COLO668 (cell line): ENCODE results near the gene CFC1B.
"Not testable (repeated sequence)": the region's sequence is repeated elsewhere in the genome, so short reads cannot be mapped to it uniquely, and the experiment has no call there.

Source experiments
- DNase-seq: peaks from one replicate; lab custom pipeline; 2025; ENCODE audit not compliant: unreplicated experiment; lab: John Stamatoyannopoulos, UW

The CFC1B gene

GRCh38 chr2:130556441-130556840, 35.4 kb downstream of the CFC1B start:
- DNase-seq, result not testable (repeated sequence)

GRCh38 chr2:130566165-130566564, 45.1 kb downstream of the CFC1B start:
- not testable (repeated sequence) for DNase-seq

- DNase-seq, result not testable (repeated sequence)
Measured at GRCh38 chr2:130571929-130572328, 50.9 kb downstream of the CFC1B start.

GRCh38 chr2:130574230-130574629, 53.2 kb downstream of the CFC1B start:
- DNase-seq, result not testable (repeated sequence)

GRCh38 chr2:130576209-130576784, 55.3 kb downstream of the CFC1B start:
- DNase-seq, result not testable (repeated sequence)

GRCh38 chr2:130577559-130577958, 56.5 kb downstream of the CFC1B start:
- DNase-seq, result not testable (repeated sequence)
